Right lobe of liver (tissue), 4 donors: ENCODE results near the gene PCCA.

ENCODE experiments used
- CTCF ChIP-seq, 4 donors: fragments of 200-600 bp in 3 of 4; fragments of 450-650 bp in 1 of 4; IDR thresholded peaks; one replicate each; pipeline versions ENCODE4 v1.5.1 to v1.8.0; 2016 to 2022; ENCODE audit warnings: antibody characterized with exemption in 4 of 4, mild to moderate bottlenecking in 2 of 4
- POLR2A ChIP-seq: fragments of 450-650 bp; IDR thresholded peaks from one replicate; pipeline ENCODE4 v1.6.1; 2017; ENCODE audit warnings: antibody characterized with exemption, mild to moderate bottlenecking
- donor health status: DM: no; HTN: no; CAD: no.
- donor health status: DM: no; HTN: no; CAD: no.
- donor health status: DM: no; HTN: yes; CAD: no.

- TF ChIP-seq CTCF (IDR thresholded peaks at IDR 0.05), result no peak
- peak; percentile 42 for TF ChIP-seq POLR2A
Observed at GRCh38 chr13:100112186-100112838, 23.4 kb downstream of the PCCA start.
